ENCODE results near the gene RPS27L.
"Not testable (repeated sequence)": the region's sequence is repeated elsewhere in the genome, so short reads cannot be mapped to it uniquely, and the experiment has no call there.

The RPS27L gene

GRCh38 chr15:63140936-63141335 lies 16.3 kb downstream of the RPS27L start:
- no peak for DNase-seq (ENCODE audit: low read depth)

DNA sequence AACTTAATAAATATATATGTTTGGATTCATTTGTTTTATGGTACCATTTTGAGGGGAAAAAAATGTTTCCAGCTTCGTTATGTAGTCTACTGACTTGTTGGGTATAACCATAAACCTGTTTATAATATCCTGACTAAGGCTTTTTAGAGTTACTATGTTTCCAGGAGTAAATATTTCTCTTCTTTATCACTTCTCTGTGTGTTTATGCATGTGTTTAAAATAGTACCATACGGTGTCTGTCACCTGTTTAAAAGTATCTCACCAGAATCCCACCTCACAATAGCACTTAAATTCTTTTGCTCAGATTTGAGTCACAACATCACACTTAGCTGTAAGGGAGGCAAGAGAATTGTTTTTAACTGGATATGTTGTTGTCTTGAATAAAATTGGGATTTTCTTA lies 20.5 kb downstream of the RPS27L start:
- DNase-seq (ENCODE audit: low read depth): no peak

- no peak for DNase-seq (ENCODE audit: low read depth)
These were observed 21.5 kb downstream of the RPS27L start for GRCh38 chr15:63135804-63136203.

GRCh38 chr15:63135281-63135680 lies 22.0 kb downstream of the RPS27L start:
- no peak for DNase-seq (ENCODE audit: low read depth)

DNA sequence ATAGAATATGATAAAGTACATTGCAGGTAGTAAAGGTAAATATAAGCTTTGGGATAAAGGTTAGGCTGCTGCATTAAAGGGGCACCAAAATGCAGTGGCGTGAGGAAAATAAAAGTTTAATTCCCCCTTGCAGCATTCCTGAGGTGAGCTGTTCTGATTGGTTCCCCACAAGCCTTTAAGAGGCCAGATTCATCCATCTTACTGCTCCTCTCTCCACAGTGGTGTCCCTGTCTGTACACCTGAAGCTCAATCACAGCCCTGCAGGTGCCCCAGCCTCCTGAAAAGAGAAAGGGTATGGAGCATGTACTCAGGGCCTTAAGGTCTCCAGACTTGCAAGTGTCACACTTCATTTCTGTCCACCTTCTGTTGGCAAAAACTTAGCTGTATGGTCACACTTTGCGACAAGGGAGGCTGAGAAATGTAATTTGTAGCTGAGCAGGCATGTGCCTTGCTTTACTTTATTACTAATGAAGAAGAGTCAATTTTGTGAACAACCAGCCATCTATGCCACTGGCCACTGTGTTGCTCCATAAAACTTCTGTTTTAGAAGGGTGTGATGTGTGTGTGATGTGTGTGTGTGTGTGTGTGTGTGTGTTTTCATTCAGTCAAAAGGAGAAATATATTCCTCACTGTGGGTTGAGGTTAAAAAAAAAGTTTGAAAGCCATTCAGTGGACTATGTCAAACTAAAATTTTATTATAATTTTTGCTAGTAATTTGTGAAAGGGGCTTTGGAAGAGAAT lies 22.9 kb downstream of the RPS27L start:
- DNase-seq (ENCODE audit: low read depth): no peak

DNA sequence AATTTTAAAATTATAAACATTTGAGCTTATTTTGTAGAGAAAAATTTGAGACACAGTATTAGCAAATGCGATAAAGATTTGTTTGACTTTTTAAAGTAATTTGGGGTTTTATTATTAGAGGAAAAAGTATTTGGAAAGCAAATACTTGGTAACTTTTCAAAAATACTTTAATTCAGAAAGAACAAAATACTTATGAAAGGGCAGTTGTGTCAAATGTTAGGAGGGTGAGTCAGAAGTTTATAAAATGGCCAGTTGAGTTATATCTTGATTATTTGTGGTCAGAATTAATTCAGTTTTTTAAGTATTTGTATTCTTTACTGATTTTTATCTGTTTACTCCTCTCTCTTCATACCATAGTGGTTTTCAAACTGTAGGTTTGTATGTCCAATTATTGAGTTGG lies 23.5 kb downstream of the RPS27L start:
- DNase-seq (ENCODE audit: low read depth): no peak

DNA sequence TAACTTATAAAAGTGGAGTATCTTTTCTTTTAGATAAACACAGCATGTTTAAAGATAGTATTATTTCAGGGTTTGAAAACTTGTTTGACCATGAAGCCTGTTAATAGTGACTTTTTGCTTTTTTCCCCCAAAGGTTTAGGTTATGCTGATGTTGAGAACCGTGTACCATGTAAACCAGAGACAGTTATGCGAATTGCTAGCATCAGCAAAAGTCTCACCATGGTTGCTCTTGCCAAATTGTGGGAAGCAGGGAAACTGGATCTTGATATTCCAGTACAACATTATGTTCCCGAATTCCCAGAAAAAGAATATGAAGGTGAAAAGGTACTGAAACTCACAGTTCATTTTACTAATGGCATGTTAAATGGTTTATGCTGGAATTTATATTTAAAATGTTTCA lies 30.6 kb downstream of the RPS27L start:
- DNase-seq (ENCODE audit: low read depth): no peak

- no peak for DNase-seq (ENCODE audit: low read depth)
These were observed 32.8 kb downstream of the RPS27L start for GRCh38 chr15:63124506-63124905.

- DNase-seq (ENCODE audit: low read depth): peak; percentile 33
These were observed 35.0 kb downstream of the RPS27L start for GRCh38 chr15:63122002-63122875.

DNA sequence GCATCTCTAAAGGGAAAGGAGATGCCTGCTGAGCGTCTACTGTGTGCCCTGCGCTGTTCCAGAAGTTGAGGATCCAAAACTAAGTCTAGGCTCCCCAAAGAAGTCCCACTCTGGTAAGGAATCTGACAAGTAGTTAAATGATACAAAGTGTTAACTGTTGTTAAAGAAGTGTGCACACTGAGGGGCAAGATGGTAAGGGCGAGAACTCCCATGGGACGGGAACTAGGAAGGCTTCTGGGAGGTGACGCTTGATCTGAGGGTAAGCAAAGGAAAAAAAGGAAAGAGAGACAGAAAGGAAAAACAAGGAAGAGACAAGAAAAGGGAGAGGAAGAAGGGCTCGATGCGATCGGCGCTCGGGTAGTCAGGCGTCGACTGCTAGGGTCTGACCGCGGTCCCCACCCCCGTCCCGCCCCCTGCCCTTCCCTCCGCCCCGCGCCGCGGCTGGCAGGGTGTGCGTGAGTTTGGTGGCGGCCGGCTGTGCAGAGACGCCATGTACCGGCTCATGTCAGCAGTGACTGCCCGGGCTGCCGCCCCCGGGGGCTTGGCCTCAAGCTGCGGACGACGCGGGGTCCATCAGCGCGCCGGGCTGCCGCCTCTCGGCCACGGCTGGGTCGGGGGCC lies 35.8 kb downstream of the RPS27L start, which contains the start of gene LACTB:
Gene LACTB (plus strand): TSS at position 480 of the 620 bp plus-strand sequence. CDS start 11 bp downstream, at position 491.
- DNase-seq (ENCODE audit: low read depth): peak; percentile 65

GRCh38 chr15:63118854-63119253 lies 38.4 kb downstream of the RPS27L start:
- DNase-seq (ENCODE audit: low read depth): no peak

DNA sequence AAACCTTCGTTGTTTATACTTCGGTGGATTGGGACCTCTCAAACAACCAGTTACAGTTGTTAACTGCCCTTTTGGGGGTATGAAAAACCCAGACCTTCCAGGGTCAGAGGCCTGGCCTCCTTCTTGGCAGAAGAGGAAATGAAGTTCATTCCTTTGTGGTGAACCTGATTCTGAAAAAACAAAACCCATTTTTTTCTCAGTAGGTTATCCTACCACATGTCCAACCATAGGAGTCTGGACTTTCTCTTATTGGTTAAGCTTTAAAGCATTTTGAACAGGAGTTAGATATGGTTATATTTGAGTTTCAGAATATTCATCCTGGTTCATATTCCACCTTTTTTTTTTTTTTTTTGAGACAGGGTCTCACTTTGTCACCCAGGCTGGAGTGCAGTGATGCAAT lies 42.8 kb downstream of the RPS27L start:
- no peak for DNase-seq (ENCODE audit: low read depth)

GRCh38 chr15:63112871-63113270 lies 44.4 kb downstream of the RPS27L start:
- DNase-seq (ENCODE audit: low read depth): no peak

DNA sequence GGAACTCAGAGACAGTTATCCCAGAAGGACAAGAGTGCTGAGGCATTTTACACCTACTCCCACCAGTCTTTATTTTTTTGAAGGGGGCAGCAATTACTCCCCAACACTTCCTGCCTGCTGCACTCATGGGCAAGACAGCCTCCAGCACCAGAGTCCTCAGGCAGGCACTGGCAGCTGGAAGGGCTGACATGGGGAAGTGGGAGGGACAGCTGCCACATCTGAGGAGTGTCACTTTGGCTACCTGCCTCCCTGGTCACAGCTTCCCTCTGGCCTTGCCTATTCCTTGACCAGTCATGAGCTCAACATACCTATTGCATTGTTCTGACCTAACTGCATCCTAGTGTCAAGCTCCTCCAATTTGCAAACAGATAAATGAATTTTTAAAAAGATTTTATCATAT lies 45.8 kb downstream of the RPS27L start:
- no peak for DNase-seq (ENCODE audit: low read depth)

GRCh38 chr15:63110428-63111026 lies 46.8 kb downstream of the RPS27L start:
- DNase-seq (ENCODE audit: low read depth): no peak

DNA sequence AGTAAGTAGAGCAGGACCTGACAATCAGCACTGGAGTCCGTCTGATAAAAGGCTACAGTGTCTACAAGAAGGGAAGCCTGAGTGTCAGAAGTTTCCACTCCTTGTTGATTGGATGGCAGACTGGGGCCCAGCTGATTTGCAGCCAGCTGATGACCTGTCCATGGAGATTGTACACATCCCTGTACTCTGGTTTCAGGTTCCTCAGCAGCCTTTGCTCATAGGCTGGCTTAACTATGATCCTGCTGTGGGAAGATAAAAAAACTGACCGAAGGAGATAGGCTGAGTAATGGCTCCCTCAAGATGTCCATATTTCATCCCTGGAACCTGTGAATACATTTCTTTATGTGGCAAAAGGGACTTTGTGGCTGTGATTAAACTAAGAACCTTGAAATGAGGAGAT lies 47.4 kb downstream of the RPS27L start:
- DNase-seq (ENCODE audit: low read depth): no peak

DNA sequence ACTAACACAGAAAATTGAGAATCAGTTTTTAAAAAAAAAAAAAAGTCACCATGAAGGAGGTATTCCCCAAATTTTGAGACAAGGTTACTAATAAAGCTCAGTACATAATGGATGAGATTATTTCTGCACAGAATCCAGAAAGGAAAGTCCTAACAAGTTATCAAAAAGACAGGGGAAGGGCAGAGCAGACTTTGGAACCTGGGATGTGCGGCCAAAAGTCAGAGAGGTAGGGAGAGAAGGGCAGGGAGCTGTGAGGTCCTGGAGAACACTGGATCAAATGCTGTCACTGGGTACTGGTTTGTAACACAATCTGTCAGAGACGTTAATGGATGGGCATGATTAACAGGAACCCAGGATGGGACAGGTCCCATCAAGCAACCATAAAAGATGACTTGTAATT lies 47.8 kb downstream of the RPS27L start:
- no peak for DNase-seq (ENCODE audit: low read depth)

DNA sequence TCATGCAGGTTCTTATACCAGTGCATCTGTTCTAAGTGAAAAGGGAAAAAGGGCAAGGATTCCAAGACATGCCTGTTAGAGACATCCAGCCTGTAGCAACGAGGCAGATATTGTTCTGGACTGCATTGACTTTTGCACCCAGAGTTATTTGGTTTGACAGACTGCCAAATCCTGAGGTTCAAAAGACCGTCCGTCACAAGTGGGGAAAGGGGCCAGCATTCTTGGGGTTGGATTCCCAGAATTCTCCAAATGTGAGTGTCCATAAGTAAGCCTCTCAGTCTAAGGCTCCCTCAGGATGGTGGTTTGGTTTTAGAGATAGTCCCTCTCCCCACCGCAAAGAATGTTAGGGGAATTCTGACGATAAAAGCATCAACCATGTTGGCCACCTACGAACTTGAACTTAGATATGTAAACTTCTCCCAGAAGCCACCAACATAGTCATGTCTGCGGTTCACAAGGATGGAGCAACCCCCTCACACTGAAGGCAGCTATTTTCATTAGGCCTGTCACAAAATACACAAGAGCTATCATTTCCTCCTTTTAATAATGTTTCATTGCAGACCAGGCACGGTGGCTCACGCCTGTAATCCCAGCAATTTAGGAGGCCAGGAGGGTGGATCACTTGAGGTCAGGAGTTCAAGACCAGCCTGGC lies 49.3 kb downstream of the RPS27L start:
- DNase-seq (ENCODE audit: low read depth): no peak

DNA sequence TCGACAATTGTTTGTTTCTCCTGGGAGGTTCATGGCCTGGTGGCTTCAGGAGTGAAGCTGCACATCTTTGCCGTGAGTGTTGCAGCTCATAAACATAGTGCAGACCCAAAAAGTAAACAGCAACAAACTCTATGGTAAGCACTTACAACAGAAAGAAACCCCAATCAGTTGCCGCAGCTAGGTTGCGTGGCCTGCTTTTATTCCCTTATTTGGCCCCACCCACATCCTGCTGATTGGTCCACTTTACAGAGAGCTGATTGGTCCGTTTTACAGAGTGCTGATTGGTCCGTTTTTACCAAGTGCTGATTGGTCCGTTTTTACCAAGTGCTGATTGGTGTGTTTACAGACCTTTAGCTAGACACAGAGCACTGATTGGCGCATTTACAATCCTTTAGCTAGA lies 51.9 kb downstream of the RPS27L start:
- DNase-seq (ENCODE audit: low read depth): not testable (repeated sequence)

DNA sequence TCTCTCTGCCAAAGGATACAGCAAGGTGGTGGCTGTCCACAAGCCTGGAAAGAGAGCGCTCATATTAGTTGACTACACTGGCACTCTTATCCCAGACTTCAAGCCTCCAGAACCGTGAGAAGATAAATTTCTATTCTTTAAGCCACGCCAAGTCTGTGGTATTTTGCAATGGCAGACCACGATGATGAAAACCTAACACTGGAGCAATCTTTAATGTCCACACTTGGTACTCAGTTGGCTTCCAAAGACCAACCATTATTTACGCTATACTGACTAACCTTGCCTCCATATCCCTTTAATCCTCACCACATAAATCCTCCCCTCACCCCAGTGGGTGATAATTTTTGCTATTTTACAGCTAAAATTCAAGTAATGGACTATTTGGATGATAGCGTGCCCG lies 52.5 kb downstream of the RPS27L start:
- no peak for DNase-seq (ENCODE audit: low read depth)

- no peak for DNase-seq (ENCODE audit: low read depth)
These were observed 53.9 kb downstream of the RPS27L start for GRCh38 chr15:63103416-63103815.

DNA sequence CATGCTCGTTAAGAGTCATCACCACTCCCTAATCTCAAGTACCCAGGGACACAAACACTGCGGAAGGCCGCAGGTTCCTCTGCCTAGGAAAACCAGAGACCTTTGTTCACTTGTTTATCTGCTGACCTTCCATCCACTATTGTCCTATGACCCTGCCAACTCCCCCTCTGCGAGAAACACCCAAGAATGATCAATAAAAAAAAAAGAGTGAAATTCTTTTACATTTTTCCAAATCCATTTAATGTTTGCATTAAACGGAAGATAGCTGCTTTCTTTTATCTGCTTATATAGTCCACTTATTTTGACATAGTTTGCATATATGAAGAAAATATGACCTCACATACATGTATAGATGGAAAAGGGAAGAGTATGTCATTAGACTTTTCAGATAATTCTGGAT lies 57.7 kb downstream of the RPS27L start:
- not testable (repeated sequence) for DNase-seq (ENCODE audit: low read depth)
